HCT116 (cell line): ENCODE data around the gene FHL3.
A peak's percentile ranks its signal among the peaks of the same experiment; 100 is the strongest.

Experiments
- CTCF ChIP-seq, 3 experiments: fragments of 200-600 bp in 1 of 3; sonication (generic) in 1 of 3; IDR thresholded peaks in 2 of 3; conservative IDR thresholded peaks in 1 of 3; 2 replicates each; pipeline ENCODE4 v1.5.1; 2012 to 2017; ENCODE audit warnings: low read depth in 2 of 3, low read length in 2 of 3, antibody characterized with exemption in 1 of 3, borderline replicate concordance in 1 of 3, control low read depth in 1 of 3, mild to moderate bottlenecking in 1 of 3, mixed read lengths in 1 of 3, mixed run types in 1 of 3, moderate library complexity in 1 of 3; ENCODE audit not compliant: insufficient read depth in 1 of 3
- EZH2 ChIP-seq: fragments of 200-600 bp; sonication (generic); IDR thresholded peaks from 2 replicates; pipeline ENCODE4 v1.6.1; 2017; ENCODE audit warnings: antibody characterized with exemption, mixed run types
- POLR2A ChIP-seq: IDR thresholded peaks from 2 replicates; pipeline ENCODE4 v1.7.0; 2011; ENCODE audit warnings: borderline replicate concordance; ENCODE audit not compliant: insufficient read depth, insufficient read length; ENCODE audit errors: extremely low read depth
- POLR2AphosphoS5 ChIP-seq: IDR thresholded peaks from 2 replicates; pipeline ENCODE4 v1.6.1; 2011; ENCODE audit warnings: mild to moderate bottlenecking, low read depth, low read length, moderate library complexity

- TF ChIP-seq CTCF (IDR thresholded peaks at IDR 0.05 in 2 of 3, conservative IDR thresholded peaks at IDR 0.05 in 1 of 3; ENCODE audit: borderline replicate concordance in 1 of 3, insufficient read depth in 1 of 3, low read depth in 2 of 3, low read length in 2 of 3) (0 out of 6 replicates have a peak, but pooled peaks of 1 of the 3 experiments have one; percentile 9), POLR2A (no peak), POLR2AphosphoS5 (no peak), EZH2 (no peak)
Measured at GRCh38 chr1:37954316-37954971, 50.9 kb downstream of the FHL3 start.
